ENCODE data around the gene SGCE. TPM values are rescaled to one million over a fixed set of nuclear protein-coding genes. Genes with fewer than 3 reads are reported as not detected.

The SGCE gene
- total RNA-seq, 1 experiment from 2014 or later = 49.2 TPM

GRCh38 chr7:94679358-94679757 is 23.4 kb upstream of the SGCE start:
- no TSS peak for BruUV-seq (replicated peaks)
- no peaks in the 10 kb centered on the region for H3K27me3 ChIP-seq (replicated peaks; ENCODE audit: insufficient read depth, low read depth, low read length, poor library complexity)
- no peak for DNase-seq (ENCODE audit: low spot score)
- TF ChIP-seq CTCF (conservative IDR thresholded peaks at IDR 0.05; ENCODE audit: low read depth, low read length) = no peak
- no peak for TF ChIP-seq EZH2 (IDR thresholded peaks at IDR 0.05; ENCODE audit: borderline replicate concordance, low read depth, low read length, poor library complexity, severe bottlenecking)
- no peak overlapping the region for H3K4me3 ChIP-seq (ENCODE audit: low read depth, low read length, poor library complexity, severe bottlenecking)
- H3K36me3 ChIP-seq (ENCODE audit: insufficient read depth, low read length, poor library complexity, severe bottlenecking) = no peaks in the 10 kb centered on the region
- H3K4me1 ChIP-seq (ENCODE audit: insufficient read depth, low read length, poor library complexity, severe bottlenecking) = no peaks in the 10 kb centered on the region
- ChIA-PET POLR2A (ENCODE audit: low non-redundant PET) (no interaction called here), CTCF (no interaction called here)
- H3K27ac ChIP-seq (ENCODE audit: low read depth, low read length, poor library complexity, severe bottlenecking) = no peak overlapping the region
- H3K9me3 ChIP-seq (ENCODE audit: low read depth, low read length, poor library complexity, severe bottlenecking) = no peaks in the 10 kb centered on the region
- intact Hi-C loops (cut with micrococcal nuclease; ENCODE audit: unreplicated experiment) = no loop called here

- Histone ChIP-seq H3K4me1 (ENCODE audit: insufficient read depth, low read length, poor library complexity, severe bottlenecking) (no peaks in the 10 kb centered on the region), H3K36me3 (ENCODE audit: insufficient read depth, low read length, poor library complexity, severe bottlenecking) (no peaks in the 10 kb centered on the region), H3K27ac (ENCODE audit: low read depth, low read length, poor library complexity, severe bottlenecking) (no peak overlapping the region), H3K4me3 (ENCODE audit: low read depth, low read length, poor library complexity, severe bottlenecking) (no peak overlapping the region), H3K9me3 (ENCODE audit: low read depth, low read length, poor library complexity, severe bottlenecking) (no peaks in the 10 kb centered on the region), H3K27me3 (replicated peaks; ENCODE audit: insufficient read depth, low read depth, low read length, poor library complexity) (no peaks in the 10 kb centered on the region)
- POLR2A ChIA-PET (ENCODE audit: low non-redundant PET) = no interaction called here
- CTCF ChIA-PET = no interaction called here
- BruUV-seq (replicated peaks) = no TSS peak
- DNase-seq (ENCODE audit: low spot score) = no peak
- TF ChIP-seq EZH2 (IDR thresholded peaks at IDR 0.05; ENCODE audit: borderline replicate concordance, low read depth, low read length, poor library complexity, severe bottlenecking) = no peak
- TF ChIP-seq CTCF (conservative IDR thresholded peaks at IDR 0.05; ENCODE audit: low read depth, low read length) = no peak
- intact Hi-C loops (cut with micrococcal nuclease; ENCODE audit: unreplicated experiment) = no loop called here
Measured at GRCh38 chr7:94676431-94676830, 20.5 kb upstream of the SGCE start.

GRCh38 chr7:94675356-94675755 is 19.4 kb upstream of the SGCE start:
- no TSS peak for BruUV-seq (replicated peaks)
- Histone ChIP-seq H3K27me3 (replicated peaks; ENCODE audit: insufficient read depth, low read depth, low read length, poor library complexity) (no peaks in the 10 kb centered on the region), H3K36me3 (ENCODE audit: insufficient read depth, low read length, poor library complexity, severe bottlenecking) (no peaks in the 10 kb centered on the region), H3K9me3 (ENCODE audit: low read depth, low read length, poor library complexity, severe bottlenecking) (no peaks in the 10 kb centered on the region), H3K4me3 (ENCODE audit: low read depth, low read length, poor library complexity, severe bottlenecking) (no peak overlapping the region), H3K27ac (ENCODE audit: low read depth, low read length, poor library complexity, severe bottlenecking) (no peak overlapping the region), H3K4me1 (ENCODE audit: insufficient read depth, low read length, poor library complexity, severe bottlenecking) (no peaks in the 10 kb centered on the region)
- POLR2A ChIA-PET (ENCODE audit: low non-redundant PET) = no interaction called here
- CTCF ChIA-PET = no interaction called here
- TF ChIP-seq CTCF (conservative IDR thresholded peaks at IDR 0.05; ENCODE audit: low read depth, low read length) (no peak), EZH2 (IDR thresholded peaks at IDR 0.05; ENCODE audit: borderline replicate concordance, low read depth, low read length, poor library complexity, severe bottlenecking) (no peak)
- intact Hi-C loops (cut with micrococcal nuclease; ENCODE audit: unreplicated experiment) = no loop called here
- DNase-seq (ENCODE audit: low spot score) = no peak

All from A673 (cell line).